BE2C (cell line): ENCODE measurements around the gene ARHGAP21.

ENCODE experiments used
- DNase-seq: peaks from one replicate; pipeline ENCODE4 v3.0.0-alpha.2; 2020
- H3K27me3 ChIP-seq: fragments of 250-450 bp; sonication (Bioruptor Pico); 2 replicates; pipeline ENCODE4 v1.5.1; 2020; ENCODE audit warnings: mild to moderate bottlenecking
- H3K36me3 ChIP-seq: fragments of 250-450 bp; sonication (Bioruptor Pico); 2 replicates; pipeline ENCODE4 v1.5.1; 2020; ENCODE audit warnings: mild to moderate bottlenecking
- H3K4me1 ChIP-seq: fragments of 250-450 bp; sonication (Bioruptor Pico); 2 replicates; pipeline ENCODE4 v1.5.1; 2020
- H3K4me3 ChIP-seq: 2 replicates; pipeline ENCODE4 v1.5.1; 2011; ENCODE audit warnings: low read depth, low read length
- H3K9me3 ChIP-seq: fragments of 250-450 bp; sonication (Bioruptor Pico); 2 replicates; pipeline ENCODE4 v1.5.1; 2020
- TF ChIP-seq, protein P1 (sequence below): IDR thresholded peaks from 2 replicates; pipeline ENCODE4 v1.5.1; 2012; ENCODE audit warnings: mild to moderate bottlenecking, low read depth, low read length

Gene ARHGAP21

DNA sequence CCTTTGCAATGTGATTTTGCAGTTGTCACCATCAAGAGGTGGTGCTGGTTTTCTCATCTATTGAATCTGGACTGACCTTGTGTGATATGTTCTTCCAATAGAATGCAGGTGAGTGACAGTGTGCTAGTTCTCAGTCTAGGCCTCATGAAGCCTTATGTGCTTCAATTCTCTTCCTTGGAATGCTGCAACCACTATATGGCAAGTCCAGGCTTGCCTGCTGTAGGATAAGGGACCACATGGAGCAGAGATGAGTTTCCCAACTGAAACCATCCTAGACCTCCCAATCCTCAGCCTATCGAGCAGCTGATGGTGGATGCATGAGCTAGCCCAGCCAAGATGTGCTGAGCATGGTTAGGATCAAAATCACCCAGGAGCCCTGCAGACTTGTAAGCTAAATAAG lies 32.6 kb upstream of the ARHGAP21 start:
- Histone ChIP-seq H3K4me1 (no peaks in the 10 kb centered on the region), H3K36me3 (no peaks in the 10 kb centered on the region), H3K9me3 (no peaks in the 10 kb centered on the region), H3K4me3 (no peak overlapping the region), H3K27me3 (no peaks in the 10 kb centered on the region)
- DNase-seq, result no peak
- TF ChIP-seq, protein P1, sequence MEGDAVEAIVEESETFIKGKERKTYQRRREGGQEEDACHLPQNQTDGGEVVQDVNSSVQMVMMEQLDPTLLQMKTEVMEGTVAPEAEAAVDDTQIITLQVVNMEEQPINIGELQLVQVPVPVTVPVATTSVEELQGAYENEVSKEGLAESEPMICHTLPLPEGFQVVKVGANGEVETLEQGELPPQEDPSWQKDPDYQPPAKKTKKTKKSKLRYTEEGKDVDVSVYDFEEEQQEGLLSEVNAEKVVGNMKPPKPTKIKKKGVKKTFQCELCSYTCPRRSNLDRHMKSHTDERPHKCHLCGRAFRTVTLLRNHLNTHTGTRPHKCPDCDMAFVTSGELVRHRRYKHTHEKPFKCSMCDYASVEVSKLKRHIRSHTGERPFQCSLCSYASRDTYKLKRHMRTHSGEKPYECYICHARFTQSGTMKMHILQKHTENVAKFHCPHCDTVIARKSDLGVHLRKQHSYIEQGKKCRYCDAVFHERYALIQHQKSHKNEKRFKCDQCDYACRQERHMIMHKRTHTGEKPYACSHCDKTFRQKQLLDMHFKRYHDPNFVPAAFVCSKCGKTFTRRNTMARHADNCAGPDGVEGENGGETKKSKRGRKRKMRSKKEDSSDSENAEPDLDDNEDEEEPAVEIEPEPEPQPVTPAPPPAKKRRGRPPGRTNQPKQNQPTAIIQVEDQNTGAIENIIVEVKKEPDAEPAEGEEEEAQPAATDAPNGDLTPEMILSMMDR, result no peak

DNA sequence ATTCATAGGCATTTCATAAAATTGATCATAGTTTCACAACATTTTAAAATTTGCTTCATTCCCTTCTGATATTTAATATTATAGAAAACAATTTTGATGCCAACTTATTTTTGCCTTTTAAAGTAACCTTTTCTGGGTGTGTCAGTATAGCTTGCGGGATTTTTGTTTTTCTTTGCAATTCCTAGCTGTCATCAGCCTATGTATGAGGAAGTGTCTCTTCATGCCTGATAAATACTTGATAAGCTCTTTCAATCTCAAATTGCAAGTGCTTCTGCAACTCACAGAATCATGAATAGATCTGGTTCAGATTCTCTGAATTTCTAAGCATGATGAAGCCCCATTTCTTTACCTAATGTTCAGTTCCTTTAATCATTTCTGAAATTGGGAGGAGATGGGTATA lies 28.0 kb upstream of the ARHGAP21 start:
- Histone ChIP-seq H3K27me3 (no peaks in the 10 kb centered on the region), H3K4me3 (no peak overlapping the region), H3K4me1 (no peaks in the 10 kb centered on the region), H3K36me3 (no peaks in the 10 kb centered on the region), H3K9me3 (no peaks in the 10 kb centered on the region)
- no peak for DNase-seq
- TF ChIP-seq, protein P1, result no peak

DNA sequence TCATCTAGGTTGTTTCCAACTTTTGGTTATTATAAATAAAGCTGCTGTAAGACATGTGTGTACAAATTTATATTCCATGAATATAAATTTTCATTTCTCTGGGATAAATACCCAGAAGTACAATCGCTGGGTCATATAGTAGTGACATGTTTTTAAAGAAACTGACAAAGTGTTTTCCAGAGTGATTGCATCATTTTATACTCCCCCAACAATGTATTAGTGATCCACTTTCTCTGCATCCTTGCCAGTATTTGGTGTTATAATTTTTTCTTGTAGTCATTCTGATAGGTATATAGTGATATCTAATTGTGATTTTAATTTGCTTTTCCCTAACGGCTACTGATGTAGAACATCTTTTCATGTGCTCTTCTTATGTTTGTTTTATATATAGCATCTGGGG lies 27.0 kb upstream of the ARHGAP21 start:
- no peaks in the 10 kb centered on the region for H3K27me3 ChIP-seq
- no peaks in the 10 kb centered on the region for H3K9me3 ChIP-seq
- H3K4me1 ChIP-seq, result no peaks in the 10 kb centered on the region
- TF ChIP-seq, protein P1, result no peak
- DNase-seq, result no peak
- H3K36me3 ChIP-seq, result no peaks in the 10 kb centered on the region
- no peak overlapping the region for H3K4me3 ChIP-seq

DNA sequence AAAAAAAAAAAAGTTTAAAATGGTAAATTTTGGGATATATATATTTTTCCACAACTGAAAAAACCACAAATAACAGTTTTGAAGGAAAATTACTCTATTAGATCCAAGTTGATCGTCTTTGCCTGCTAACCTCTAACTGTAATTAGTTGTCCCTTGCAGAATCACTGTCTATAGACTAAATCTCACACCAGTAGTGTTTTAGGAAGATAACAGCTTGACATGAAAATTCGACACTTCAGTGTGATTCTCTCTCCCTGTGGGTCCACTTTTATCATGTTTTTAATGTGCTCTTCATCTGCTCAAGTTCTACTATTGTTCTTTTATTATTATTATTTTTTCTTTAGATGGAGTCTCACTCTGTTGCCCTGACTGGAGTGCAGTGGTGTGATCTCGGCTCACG lies 24.5 kb upstream of the ARHGAP21 start:
- H3K4me1 ChIP-seq, result no peaks in the 10 kb centered on the region
- H3K9me3 ChIP-seq, result no peaks in the 10 kb centered on the region
- no peak overlapping the region for H3K4me3 ChIP-seq
- no peak for DNase-seq
- TF ChIP-seq, protein P1, result no peak
- H3K27me3 ChIP-seq, result no peaks in the 10 kb centered on the region
- no peaks in the 10 kb centered on the region for H3K36me3 ChIP-seq

DNA sequence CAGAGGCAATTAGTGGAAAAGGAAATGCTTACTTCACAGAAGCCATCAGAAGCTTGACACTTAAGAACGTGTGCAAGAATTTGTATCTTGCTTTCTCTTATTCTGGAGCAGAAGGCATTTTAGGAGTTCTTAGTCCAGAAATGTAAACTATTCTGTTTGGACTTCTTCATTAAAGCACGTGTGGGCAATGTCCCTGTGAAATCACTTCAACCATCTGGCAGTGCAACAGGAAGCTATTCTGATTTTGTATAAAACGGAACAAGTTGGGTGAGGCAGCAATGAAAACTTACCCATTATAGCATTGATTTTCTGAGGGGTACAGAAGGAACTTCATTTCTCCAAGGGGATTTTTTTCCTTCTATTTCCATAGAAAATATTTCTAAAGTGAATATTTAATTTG lies 21.3 kb upstream of the ARHGAP21 start:
- Histone ChIP-seq H3K36me3 (no peaks in the 10 kb centered on the region), H3K4me3 (no peak overlapping the region), H3K9me3 (no peaks in the 10 kb centered on the region), H3K4me1 (no peaks in the 10 kb centered on the region), H3K27me3 (no peaks in the 10 kb centered on the region)
- TF ChIP-seq, protein P1, result no peak
- DNase-seq, result no peak

DNA sequence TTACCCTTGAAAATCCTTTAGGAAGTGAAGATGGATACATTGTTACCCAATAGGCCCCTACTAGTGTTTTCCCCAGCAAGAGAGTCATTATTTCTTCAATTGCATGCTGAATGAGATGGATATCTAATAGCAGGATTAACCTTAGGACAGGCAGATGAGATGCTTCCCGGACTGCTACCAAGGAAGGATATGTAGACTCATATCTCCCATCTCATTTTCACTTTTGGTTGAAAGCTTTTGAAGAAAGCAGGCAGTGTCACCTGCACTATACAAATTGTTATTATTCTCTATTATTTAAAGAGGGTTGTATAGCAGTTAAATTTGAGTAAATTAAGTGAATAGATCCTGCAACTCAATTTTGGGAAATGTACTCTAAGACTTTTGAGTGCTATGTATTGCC lies 17.0 kb upstream of the ARHGAP21 start:
- H3K27me3 ChIP-seq, result no peaks in the 10 kb centered on the region
- no peaks in the 10 kb centered on the region for H3K9me3 ChIP-seq
- H3K36me3 ChIP-seq, result no peaks in the 10 kb centered on the region
- TF ChIP-seq, protein P1, result no peak
- H3K4me1 ChIP-seq, result no peaks in the 10 kb centered on the region
- H3K4me3 ChIP-seq, result no peak overlapping the region
- no peak for DNase-seq
